GM12891 (cell line): ENCODE data around the gene PGP.

Experiments
- POLR2A ChIP-seq: IDR thresholded peaks from 2 replicates; pipeline ENCODE4 v1.6.1; 2011; ENCODE audit warnings: low read depth, low read length, control low read depth
- POLR2AphosphoS5 ChIP-seq: IDR thresholded peaks from 2 replicates; pipeline ENCODE4 v1.6.1; 2011; ENCODE audit warnings: low read depth, low read length, control low read depth
- POU2F2 ChIP-seq: IDR thresholded peaks from 2 replicates; pipeline ENCODE4 v1.6.1; 2011; ENCODE audit warnings: low read depth, mild to moderate bottlenecking, control low read depth, low read length, moderate library complexity
- SPI1 ChIP-seq: IDR thresholded peaks from 2 replicates; pipeline ENCODE4 v1.6.1; 2011; ENCODE audit warnings: low read depth, low read length, control low read depth
- TAF1 ChIP-seq: IDR thresholded peaks from 2 replicates; pipeline ENCODE4 v1.6.1; 2011; ENCODE audit warnings: low read depth, low read length, control low read depth

DNA sequence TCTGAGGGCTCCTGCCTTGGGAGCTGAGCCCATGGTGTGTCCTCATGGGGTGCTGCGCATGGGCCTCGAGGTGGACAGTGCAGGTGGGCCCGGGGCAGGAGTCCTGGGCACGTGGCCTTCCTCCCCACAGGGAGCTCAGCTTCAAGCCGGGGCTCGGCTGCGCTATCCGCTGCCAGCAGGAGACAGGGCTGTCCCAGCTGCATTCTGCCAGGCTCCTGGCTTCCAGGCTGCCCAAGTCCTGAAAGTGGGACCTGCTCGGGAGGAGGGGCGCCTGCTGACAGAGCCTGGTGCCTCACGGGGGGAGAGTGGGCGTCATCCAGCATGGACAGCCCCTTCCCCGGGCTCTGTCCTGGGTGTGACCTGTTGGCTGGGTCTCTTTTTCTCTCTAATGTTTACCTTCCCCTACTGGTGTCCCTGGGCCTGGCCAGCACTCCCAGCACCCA lies 51.9 kb downstream of the PGP start:
- TF ChIP-seq POLR2A (no peak), POLR2AphosphoS5 (no peak), TAF1 (no peak), POU2F2 (no peak), SPI1 (no peak)
